Small intestine (tissue), 7 donors: ENCODE results near the gene EIF4G1. TPM values are rescaled to one million over a fixed set of nuclear protein-coding genes. Genes with fewer than 3 reads are reported as not detected.

Experiments
- DNase-seq, 2 donors: peaks; one replicate each; pipeline versions ENCODE4 v3.0.0 to v3.0.0-alpha.2; 2013
- FAIRE-seq: peaks from 2 replicates; lab custom pipeline; 2012; peaks lifted over from hg19 to GRCh38; lab: Jason Lieb, UNC
- H3K27ac ChIP-seq, 3 donors: one replicate each; pipeline ENCODE4 v1.5.1; 2013; ENCODE audit warnings: low read length in 2 of 3, mild to moderate bottlenecking in 2 of 3, control low read depth in 1 of 3, inconsistent platforms in 1 of 3, low read depth in 1 of 3, moderate library complexity in 1 of 3
- H3K27me3 ChIP-seq, 3 donors: one replicate each; pipeline ENCODE4 v1.6.1; 2013; ENCODE audit warnings: low read length in 3 of 3, inconsistent platforms in 1 of 3; ENCODE audit not compliant: control insufficient read depth in 3 of 3, insufficient read depth in 3 of 3
- H3K36me3 ChIP-seq, 3 donors: one replicate each; pipeline ENCODE4 v1.6.1; 2013; ENCODE audit warnings: low read length in 3 of 3, inconsistent platforms in 1 of 3, low read depth in 1 of 3, mild to moderate bottlenecking in 1 of 3, moderate library complexity in 1 of 3; ENCODE audit not compliant: control insufficient read depth in 3 of 3, insufficient read depth in 2 of 3
- H3K4me1 ChIP-seq, 3 donors: one replicate each; pipeline ENCODE4 v1.6.1; 2013; ENCODE audit warnings: low read length in 2 of 3, inconsistent platforms in 1 of 3, low read depth in 1 of 3, mild to moderate bottlenecking in 1 of 3, moderate library complexity in 1 of 3; ENCODE audit not compliant: control insufficient read depth in 3 of 3, insufficient read depth in 2 of 3
- H3K4me3 ChIP-seq, 3 donors: one replicate each; pipeline ENCODE4 v1.5.1; 2013; ENCODE audit warnings: low read length in 3 of 3, control low read depth in 1 of 3, inconsistent platforms in 1 of 3, low read depth in 1 of 3, mild to moderate bottlenecking in 1 of 3, moderate library complexity in 1 of 3
- H3K9me3 ChIP-seq, 2 donors: one replicate each; pipeline ENCODE4 v1.6.1; 2013; ENCODE audit warnings: low read depth in 1 of 2, low read length in 1 of 2; ENCODE audit not compliant: control insufficient read depth in 2 of 2, insufficient read depth in 1 of 2
- WGBS, 3 donors: extraction: QIAGEN DNeasy Blood & Tissue Kit; methylation state at CpG; one replicate each; pipeline ENCODE4 v1.1.7; 2013; 5-methylcytosine and 5-hydroxymethylcytosine counted together
- polyA plus RNA-seq, 4 donors: library from polyadenylated mRNA; stranded (reverse) in 3 of 4; unstranded in 1 of 4; fragments of 200-250 nt in 3 of 4; fragments of 120-200 nt in 1 of 4; gene quantifications; one replicate each; pipeline versions ENCODE4 v1.2.1 to v1.2.3, GENCODE V29; 2013
- donor health status: healthy with polysubstance abuse.
- donor health status: control.
- donor health status: control.
- donor health status: Bipolar disorder and iron deficiency.
- donor health status: healthy.

Gene EIF4G1
- polyA plus RNA-seq, 4 donors: 115 to 220 (median 155) TPM

GRCh38 chr3:184335291-184335660 is 20.9 kb downstream of the EIF4G1 start:
- WGBS, 3 donors: 45 to 56% (median 46%) methylated on average over 4 of the region's 4 CpGs
- Histone ChIP-seq H3K27me3 (no peaks in the 10 kb centered on the region), H3K27ac (peak overlapping the region; percentile 86 to 97 (median 95)), H3K4me1 (peaks cover 0 to 29% (median 0%) of the 10 kb centered on the region in 3 donors), H3K36me3 (peaks cover 0 to 58% (median 32%) of the 10 kb centered on the region in 3 donors), H3K9me3 (no peaks in the 10 kb centered on the region), H3K4me3 (peak overlapping the region in 1 of 3 donors; percentile 71)
- FAIRE-seq: no peak
- no peak for DNase-seq

DNA sequence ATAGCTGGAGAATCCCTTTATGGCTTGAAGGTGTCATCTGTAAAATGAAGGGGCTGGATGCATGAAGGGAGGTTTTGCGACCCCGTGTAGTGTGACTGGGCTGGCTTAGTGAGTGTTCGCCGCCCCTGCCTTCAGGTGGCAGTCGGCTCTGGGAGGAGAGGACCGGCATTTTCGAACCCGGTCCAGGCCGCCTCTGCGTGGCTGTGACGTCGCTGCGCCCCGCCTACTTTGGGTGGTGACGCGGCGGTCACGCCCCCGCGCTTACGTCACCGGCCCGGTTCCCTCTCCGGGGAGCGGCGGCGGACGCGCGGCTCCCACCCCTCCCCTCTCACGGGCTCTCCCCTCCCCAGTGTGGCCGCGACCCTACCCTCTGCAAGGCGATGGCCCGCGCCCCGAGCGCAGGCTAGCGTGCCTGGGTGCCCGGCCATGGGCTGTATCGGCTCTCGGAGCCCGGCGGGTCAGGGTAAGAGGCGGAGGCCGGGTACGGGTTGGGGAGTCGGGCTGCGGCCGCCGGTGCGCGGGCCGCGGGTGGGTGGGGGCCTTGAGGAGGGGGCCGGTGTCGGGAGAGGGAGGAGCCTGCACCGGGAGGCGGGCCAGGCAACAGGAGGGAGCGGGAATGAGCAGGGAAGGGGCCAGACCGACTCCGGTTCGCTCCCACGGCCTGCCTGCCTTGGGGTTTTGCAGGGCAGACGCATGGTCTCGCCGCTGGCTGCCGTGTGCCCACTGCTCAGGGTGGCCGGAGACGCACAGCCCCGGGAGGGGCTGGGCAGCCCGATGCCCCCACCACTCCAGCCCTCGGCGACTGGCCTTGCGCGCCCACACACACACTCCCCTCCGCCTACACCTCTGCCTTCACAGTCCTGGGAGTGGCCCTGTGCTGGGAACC is 21.5 kb downstream of the EIF4G1 start:
- no peaks in the 10 kb centered on the region for H3K27me3 ChIP-seq
- FAIRE-seq: no peak
- 0 to 1% (median 1%) methylated on average over 48 to 77 of the region's 77 CpGs for WGBS, 3 donors

GRCh38 chr3:184336547-184337398 is 22.4 kb downstream of the EIF4G1 start:
- peak; percentile 61 to 73 for DNase-seq

More for the DNA sequence above, 21.5 kb downstream of the EIF4G1 start:
- Histone ChIP-seq H3K4me1 (peaks cover 0 to 29% (median 0%) of the 10 kb centered on the region in 3 donors), H3K4me3 (peak overlapping the region; percentile 71 to 79 (median 73)), H3K36me3 (peaks cover 0 to 57% (median 31%) of the 10 kb centered on the region in 3 donors), H3K27ac (peak overlapping the region; percentile 86 to 97 (median 95)), H3K9me3 (no peaks in the 10 kb centered on the region)
- DNase-seq: peak; percentile 77 to 94

DNA sequence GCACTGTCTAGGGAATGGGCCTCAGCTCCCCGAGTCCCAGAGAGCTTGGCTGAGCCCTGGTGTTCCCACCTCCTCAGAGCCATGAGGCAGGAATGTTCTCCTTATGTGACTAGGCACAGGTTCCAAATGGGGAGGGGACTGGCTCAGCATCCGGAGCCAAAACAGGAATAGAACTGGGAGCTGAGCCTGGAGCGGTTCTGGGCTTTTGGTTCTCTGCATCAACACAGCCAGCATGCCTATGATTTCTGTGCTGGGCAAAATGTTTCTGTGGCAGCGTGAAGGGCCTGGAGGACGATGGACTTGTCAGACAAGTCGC is 23.0 kb downstream of the EIF4G1 start, which contains the start of gene FAM131A:
TSS of gene FAM131A (plus strand) at position 202 of the 316 bp plus-strand sequence. CDS start at position 233, 31 bp downstream.
- peak within 1 kb of the TSS; percentile 86 to 97 (median 95) for H3K27ac ChIP-seq
- no peaks in the 10 kb centered on the region for H3K27me3 ChIP-seq
- H3K4me3 ChIP-seq: peak within 1 kb of the TSS; percentile 71 to 79 (median 73)
- no peak for FAIRE-seq
- WGBS, 3 donors: 69 to 82% (median 78%) methylated on average over 6 of the region's 6 CpGs
- DNase-seq: no peak
- H3K4me1 ChIP-seq: peaks cover 0 to 29% (median 0%) of the 10 kb centered on the region in 3 donors
- H3K9me3 ChIP-seq: no peaks in the 10 kb centered on the region
- H3K36me3 ChIP-seq: peaks cover 0 to 54% (median 18%) of the 10 kb centered on the region in 3 donors

More at GRCh38 chr3:184336547-184337398, 22.4 kb downstream of the EIF4G1 start:
- Histone ChIP-seq H3K4me3 (peak overlapping the region; percentile 71 to 79 (median 73)), H3K27ac (peak overlapping the region; percentile 86 to 97 (median 95)), H3K27me3 (no peaks in the 10 kb centered on the region), H3K9me3 (no peaks in the 10 kb centered on the region), H3K4me1 (peaks cover 0 to 29% (median 0%) of the 10 kb centered on the region in 3 donors), H3K36me3 (peaks cover 0 to 54% (median 23%) of the 10 kb centered on the region in 3 donors)
- 23 to 27% (median 25%) methylated on average over 17 of the region's 17 CpGs for WGBS, 3 donors
- FAIRE-seq: no peak

DNA sequence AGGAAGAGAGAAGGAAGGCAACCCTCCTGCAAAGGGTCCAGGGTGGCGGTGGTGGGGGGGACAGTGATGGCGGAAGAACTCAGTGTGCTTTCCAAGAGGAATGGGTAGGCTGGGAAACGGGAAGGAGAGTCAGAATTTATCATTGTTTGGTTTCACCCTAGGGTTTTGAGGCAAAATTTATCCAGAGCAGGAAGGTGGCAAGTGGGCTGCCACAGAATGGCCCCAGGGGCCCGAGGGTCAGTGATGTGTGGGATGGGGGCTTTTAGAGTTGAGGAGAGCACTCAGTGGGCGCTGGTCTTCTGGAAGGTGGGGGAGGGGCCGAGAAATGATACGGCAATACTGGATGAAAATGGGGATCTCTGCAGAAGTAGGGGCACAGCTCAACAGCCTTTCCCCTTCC is 23.6 kb downstream of the EIF4G1 start:
- H3K9me3 ChIP-seq: no peaks in the 10 kb centered on the region
- WGBS, 3 donors: 71 to 79% (median 77%) methylated on average over 7 of the region's 7 CpGs
- peak overlapping the region in 2 of 3 donors; percentile 95 to 97 for H3K27ac ChIP-seq
- no peak for FAIRE-seq
- H3K36me3 ChIP-seq: peaks cover 0 to 54% (median 13%) of the 10 kb centered on the region in 3 donors
- no peak for DNase-seq
- peaks cover 0 to 29% (median 0%) of the 10 kb centered on the region in 3 donors for H3K4me1 ChIP-seq
- H3K4me3 ChIP-seq: peak overlapping the region in 1 of 3 donors; percentile 3
- H3K27me3 ChIP-seq: no peaks in the 10 kb centered on the region

- peak in 1 of 2 donors; percentile 86 for DNase-seq
- H3K4me3 ChIP-seq: peak overlapping the region in 1 of 3 donors; percentile 24
- FAIRE-seq: no peak
Measured at GRCh38 chr3:184338511-184338945, 24.1 kb downstream of the EIF4G1 start.

DNA sequence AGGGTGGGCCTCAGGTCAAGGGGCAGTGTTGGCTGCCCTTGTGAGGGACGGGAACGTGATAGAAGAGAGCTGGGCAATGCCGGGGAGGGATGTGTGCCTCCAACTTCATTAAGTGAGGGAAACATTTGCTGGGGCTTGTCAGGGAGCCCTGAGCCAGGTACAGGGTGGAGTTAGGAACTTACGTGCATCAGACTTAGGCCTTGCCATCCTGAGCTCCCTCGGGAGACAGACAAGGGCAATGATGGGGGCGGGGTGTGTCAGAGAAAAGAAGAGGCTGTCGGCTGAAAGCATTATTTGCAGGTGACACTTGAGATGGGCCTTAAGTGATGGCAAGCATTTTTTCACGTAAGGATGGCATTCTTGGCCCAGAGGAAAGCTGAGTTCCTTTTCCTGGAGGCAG is 24.6 kb downstream of the EIF4G1 start:
- DNase-seq (no peak), FAIRE-seq (no peak)
- H3K36me3 ChIP-seq: peaks cover 0 to 53% (median 6%) of the 10 kb centered on the region in 3 donors
- H3K4me3 ChIP-seq: peak overlapping the region in 1 of 3 donors; percentile 24
- WGBS, 3 donors: 57 to 63% (median 58%) methylated on average over 8 of the region's 8 CpGs
- H3K4me1 ChIP-seq: peaks cover 0 to 29% (median 0%) of the 10 kb centered on the region in 3 donors
- peak overlapping the region in 2 of 3 donors; percentile 9 to 67 for H3K27ac ChIP-seq
- no peaks in the 10 kb centered on the region for H3K9me3 ChIP-seq
- H3K27me3 ChIP-seq: no peaks in the 10 kb centered on the region

More at GRCh38 chr3:184338511-184338945, 24.1 kb downstream of the EIF4G1 start:
- WGBS, 3 donors: 28 to 38% (median 34%) methylated on average over 31 to 37 of the region's 37 CpGs
- Histone ChIP-seq H3K36me3 (peaks cover 0 to 55% (median 9%) of the 10 kb centered on the region in 3 donors), H3K4me1 (peaks cover 0 to 29% (median 0%) of the 10 kb centered on the region in 3 donors), H3K27me3 (no peaks in the 10 kb centered on the region), H3K9me3 (no peaks in the 10 kb centered on the region), H3K27ac (peak overlapping the region in 2 of 3 donors; percentile 95 to 97)
